MM.1S (cell line): ENCODE measurements around the gene ZNF775.

ENCODE experiments used
- DNase-seq: peaks from one replicate; pipeline ENCODE4 v3.0.0-alpha.2; 2015
- H2AFZ ChIP-seq: fragments of 300-600 bp; sonication (generic); 2 replicates; pipeline ENCODE4 v1.6.0; 2016; ENCODE audit warnings: antibody characterized with exemption, low read length
- H3F3A ChIP-seq: fragments of 300-600 bp; sonication (generic); 2 replicates; pipeline ENCODE4 v1.6.1; 2016; ENCODE audit warnings: mild to moderate bottlenecking, antibody characterized with exemption, low read length, moderate library complexity, mixed read lengths; ENCODE audit not compliant: insufficient read depth
- H3K27ac ChIP-seq: fragments of 300-600 bp; sonication (generic); 2 replicates; pipeline ENCODE4 v1.5.1; 2016; ENCODE audit warnings: mild to moderate bottlenecking, low read length
- H3K27me3 ChIP-seq: fragments of 300-600 bp; sonication (generic); replicated peaks from 2 replicates; pipeline ENCODE4 v1.6.0; 2016; ENCODE audit warnings: low read length; ENCODE audit not compliant: insufficient read depth
- H3K36me3 ChIP-seq: fragments of 300-600 bp; sonication (generic); replicated peaks from 2 replicates; pipeline ENCODE4 v1.6.1; 2016; ENCODE audit warnings: mild to moderate bottlenecking, low read length, mixed read lengths; ENCODE audit not compliant: insufficient read depth
- H3K4me1 ChIP-seq: fragments of 300-600 bp; sonication (generic); 2 replicates; pipeline ENCODE4 v1.6.1; 2016; ENCODE audit warnings: low read length, mixed read lengths
- H3K4me2 ChIP-seq: fragments of 300-600 bp; sonication (generic); 2 replicates; pipeline ENCODE4 v1.6.0; 2016; ENCODE audit warnings: low read depth, low read length
- H3K4me3 ChIP-seq: fragments of 300-600 bp; sonication (generic); 2 replicates; pipeline ENCODE4 v1.5.1; 2016; ENCODE audit warnings: low read length, mixed read lengths
- H3K79me2 ChIP-seq: fragments of 300-600 bp; sonication (generic); 2 replicates; pipeline ENCODE4 v1.6.1; 2016; ENCODE audit warnings: mixed run types, low read length, mixed read lengths
- H3K9ac ChIP-seq: fragments of 300-600 bp; sonication (generic); 2 replicates; pipeline ENCODE4 v1.6.1; 2016; ENCODE audit warnings: low read length, mixed read lengths
- H3K9me2 ChIP-seq: fragments of 300-600 bp; sonication (generic); replicated peaks from 2 replicates; pipeline ENCODE4 v1.6.1; 2016; ENCODE audit warnings: mild to moderate bottlenecking, low read length, mixed read lengths; ENCODE audit not compliant: insufficient read depth
- H3K9me3 ChIP-seq: fragments of 300-600 bp; sonication (generic); replicated peaks from 2 replicates; pipeline ENCODE4 v1.6.1; 2016; ENCODE audit warnings: mild to moderate bottlenecking, low read length, mixed read lengths; ENCODE audit not compliant: insufficient read depth
- H4K20me1 ChIP-seq: fragments of 300-600 bp; sonication (generic); 2 replicates; pipeline ENCODE4 v1.6.1; 2016; ENCODE audit warnings: mild to moderate bottlenecking, low read length, moderate library complexity, mixed read lengths; ENCODE audit not compliant: insufficient read depth
- CTCF ChIP-seq: fragments of 300-600 bp; sonication (generic); IDR thresholded peaks from 2 replicates; pipeline ENCODE4 v1.5.1; 2016; ENCODE audit warnings: antibody characterized with exemption, low read length, mixed read lengths
- EZH2 ChIP-seq: fragments of 300-600 bp; sonication (generic); optimal IDR thresholded peaks from 2 replicates; pipeline ENCODE3; 2017; ENCODE audit warnings: low read depth, mild to moderate bottlenecking, antibody characterized with exemption, low read length, mixed read lengths
- EZH2phosphoT487 ChIP-seq: fragments of 300-600 bp; sonication (generic); IDR thresholded peaks from 2 replicates; pipeline ENCODE4 v1.6.1; 2018; ENCODE audit warnings: antibody characterized with exemption, low read length

ZNF775 gene

GRCh38 chr7:150374026-150374425, 5.1 kb upstream of the ZNF775 start:
- Histone ChIP-seq H3K4me1 (peaks cover 84% of the 10 kb centered on the region), H3K79me2 (peaks cover 67% of the 10 kb centered on the region), H3K27ac (peak overlapping the region; percentile 89), H3F3A (peaks cover 89% of the 10 kb centered on the region), H2AFZ (no peak overlapping the region), H3K4me3 (no peak overlapping the region), H3K27me3 (no peaks in the 10 kb centered on the region), H4K20me1 (no peaks in the 10 kb centered on the region), H3K9me2 (no peaks in the 10 kb centered on the region), H3K4me2 (peak overlapping the region; percentile 49; the same call in 1 of the 2 replicates), H3K36me3 (0 out of 2 replicates have a peak, but pooled peaks cover 7% of the 10 kb centered on the region), H3K9me3 (no peaks in the 10 kb centered on the region), H3K9ac (peak overlapping the region; percentile 26; the same call in 1 of the 2 replicates)
- DNase-seq, result no peak
- TF ChIP-seq EZH2 (no peak), CTCF (no peak), EZH2phosphoT487 (no peak)

GRCh38 chr7:150374472-150374871, 4.7 kb upstream of the ZNF775 start:
- no peak for DNase-seq
- no peaks in the 10 kb centered on the region for H3K9me3 ChIP-seq
- peak overlapping the region; percentile 26; the same call in 1 of the 2 replicates for H3K9ac ChIP-seq
- H3K36me3 ChIP-seq, result 0 out of 2 replicates have a peak, but pooled peaks cover 7% of the 10 kb centered on the region
- peaks cover 84% of the 10 kb centered on the region for H3K4me1 ChIP-seq
- peaks cover 89% of the 10 kb centered on the region for H3F3A ChIP-seq
- no peaks in the 10 kb centered on the region for H3K9me2 ChIP-seq
- H3K4me2 ChIP-seq, result peak overlapping the region; percentile 49
- no peaks in the 10 kb centered on the region for H4K20me1 ChIP-seq
- TF ChIP-seq CTCF (no peak), EZH2 (no peak), EZH2phosphoT487 (no peak)
- H3K4me3 ChIP-seq, result no peak overlapping the region
- peaks cover 62% of the 10 kb centered on the region for H3K79me2 ChIP-seq
- H3K27me3 ChIP-seq, result no peaks in the 10 kb centered on the region
- no peak overlapping the region for H2AFZ ChIP-seq
- H3K27ac ChIP-seq, result peak overlapping the region; percentile 89

GRCh38 chr7:150375662-150376521, 3.2 kb upstream of the ZNF775 start:
- Histone ChIP-seq H3K4me3 (no peak overlapping the region), H3K79me2 (peaks cover 62% of the 10 kb centered on the region), H3K27ac (peak overlapping the region; percentile 89), H3K4me1 (peaks cover 82% of the 10 kb centered on the region), H3K9me3 (no peaks in the 10 kb centered on the region), H4K20me1 (no peaks in the 10 kb centered on the region), H3K4me2 (peak overlapping the region; percentile 84), H3K36me3 (0 out of 2 replicates have a peak, but pooled peaks cover 2% of the 10 kb centered on the region), H3F3A (peaks cover 89% of the 10 kb centered on the region), H3K9ac (peak overlapping the region; percentile 93), H3K27me3 (no peaks in the 10 kb centered on the region), H2AFZ (no peak overlapping the region), H3K9me2 (no peaks in the 10 kb centered on the region)
- DNase-seq, result peak; percentile 95
- TF ChIP-seq EZH2 (no peak), EZH2phosphoT487 (no peak), CTCF (no peak)
